ENCODE data around the gene TMEFF2.

DNA sequence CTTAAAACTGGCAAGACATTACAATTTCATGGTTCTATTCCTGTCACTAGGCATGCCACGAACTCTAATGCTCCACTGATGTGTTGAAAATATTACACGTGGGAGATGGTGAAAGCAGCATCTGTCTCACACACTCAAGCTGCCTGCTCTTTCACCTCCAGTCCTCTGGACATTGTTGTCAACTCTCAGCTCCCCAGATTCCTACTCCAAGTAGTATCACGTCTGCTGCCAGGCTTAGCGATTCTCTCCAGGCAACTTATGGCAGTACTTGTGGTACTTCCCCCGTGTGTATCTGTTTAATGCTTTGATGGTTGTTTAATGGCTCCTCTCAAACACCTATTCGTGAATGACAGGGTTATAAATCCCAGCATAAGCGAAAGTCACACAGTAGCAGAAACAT lies 103.8 kb downstream of the TMEFF2 start:
- TF ChIP-seq, protein P1, sequence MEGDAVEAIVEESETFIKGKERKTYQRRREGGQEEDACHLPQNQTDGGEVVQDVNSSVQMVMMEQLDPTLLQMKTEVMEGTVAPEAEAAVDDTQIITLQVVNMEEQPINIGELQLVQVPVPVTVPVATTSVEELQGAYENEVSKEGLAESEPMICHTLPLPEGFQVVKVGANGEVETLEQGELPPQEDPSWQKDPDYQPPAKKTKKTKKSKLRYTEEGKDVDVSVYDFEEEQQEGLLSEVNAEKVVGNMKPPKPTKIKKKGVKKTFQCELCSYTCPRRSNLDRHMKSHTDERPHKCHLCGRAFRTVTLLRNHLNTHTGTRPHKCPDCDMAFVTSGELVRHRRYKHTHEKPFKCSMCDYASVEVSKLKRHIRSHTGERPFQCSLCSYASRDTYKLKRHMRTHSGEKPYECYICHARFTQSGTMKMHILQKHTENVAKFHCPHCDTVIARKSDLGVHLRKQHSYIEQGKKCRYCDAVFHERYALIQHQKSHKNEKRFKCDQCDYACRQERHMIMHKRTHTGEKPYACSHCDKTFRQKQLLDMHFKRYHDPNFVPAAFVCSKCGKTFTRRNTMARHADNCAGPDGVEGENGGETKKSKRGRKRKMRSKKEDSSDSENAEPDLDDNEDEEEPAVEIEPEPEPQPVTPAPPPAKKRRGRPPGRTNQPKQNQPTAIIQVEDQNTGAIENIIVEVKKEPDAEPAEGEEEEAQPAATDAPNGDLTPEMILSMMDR (IDR thresholded peaks at IDR 0.05): no peak
- TF ChIP-seq POLR2A (IDR thresholded peaks at IDR 0.05): no peak
